Activated CD4-positive, CD25-positive, alpha-beta regulatory T cell (primary cell): ENCODE data around the gene TRMO.

ENCODE experiments used
- DNase-seq, 4 experiments: peaks; one replicate each; lab custom pipeline; 2025; lab: John Stamatoyannopoulos, UW

TRMO gene

GRCh38 chr9:97859346-97859745 lies 63.0 kb downstream of the TRMO start:
- DNase-seq = no peak

GRCh38 chr9:97858826-97859225 lies 63.5 kb downstream of the TRMO start:
- no peak for DNase-seq

DNA sequence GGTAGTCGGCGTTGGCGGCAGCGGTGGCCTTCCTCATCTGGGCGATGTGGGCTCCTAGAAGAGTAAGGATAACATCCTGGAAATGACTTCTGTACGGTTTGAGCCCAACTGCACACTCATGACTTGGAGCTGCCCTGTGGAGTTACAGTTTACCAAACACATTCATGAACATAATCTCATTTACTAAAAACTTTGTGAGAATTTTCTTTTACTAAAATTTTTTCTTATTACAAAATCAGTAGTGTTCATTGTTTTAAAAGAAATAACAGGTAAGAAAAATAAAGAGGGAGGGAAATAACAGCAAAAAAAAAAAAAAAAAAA lies 63.9 kb downstream of the TRMO start:
- no peak for DNase-seq

GRCh38 chr9:97857606-97858392 lies 64.5 kb downstream of the TRMO start:
- no peak for DNase-seq

DNA sequence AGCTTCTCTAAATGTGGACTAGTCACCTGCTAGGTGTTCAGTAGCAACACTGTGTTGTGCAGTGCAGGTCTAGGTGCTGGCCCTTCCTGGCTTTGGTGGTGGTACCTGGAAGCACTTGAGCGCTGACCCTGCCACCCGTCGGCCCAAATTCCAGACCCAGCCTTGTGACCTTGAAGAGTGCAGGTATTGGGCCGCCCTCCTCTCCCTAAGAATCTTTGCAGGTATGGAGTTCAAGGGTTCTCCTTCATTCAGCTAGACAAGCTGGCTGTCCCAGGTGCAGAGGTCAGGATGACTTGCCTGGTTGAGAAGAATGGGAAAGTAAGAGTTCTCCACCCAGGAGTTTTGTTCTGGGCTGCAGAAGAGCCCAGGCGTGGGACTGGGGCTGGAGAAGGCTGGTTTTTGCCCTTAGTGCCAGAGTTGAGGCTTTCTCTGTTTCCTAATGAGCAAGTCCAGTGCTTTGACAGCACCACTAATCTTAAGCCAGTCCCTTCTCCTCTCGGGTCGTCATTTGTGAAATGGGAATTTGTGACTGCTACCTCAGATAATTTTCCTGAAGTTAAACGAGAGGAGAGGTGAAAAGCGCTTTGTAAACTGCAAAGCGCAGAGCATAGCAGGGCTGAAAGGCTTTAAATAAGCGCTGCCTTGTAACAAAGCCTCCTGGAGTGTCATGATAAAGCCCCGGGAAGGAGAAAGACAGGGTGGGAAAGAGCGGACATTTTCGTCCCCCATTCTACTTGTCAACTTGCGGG lies 65.3 kb downstream of the TRMO start:
- no peak for DNase-seq

GRCh38 chr9:97855899-97856298 lies 66.4 kb downstream of the TRMO start:
- DNase-seq = no peak

DNA sequence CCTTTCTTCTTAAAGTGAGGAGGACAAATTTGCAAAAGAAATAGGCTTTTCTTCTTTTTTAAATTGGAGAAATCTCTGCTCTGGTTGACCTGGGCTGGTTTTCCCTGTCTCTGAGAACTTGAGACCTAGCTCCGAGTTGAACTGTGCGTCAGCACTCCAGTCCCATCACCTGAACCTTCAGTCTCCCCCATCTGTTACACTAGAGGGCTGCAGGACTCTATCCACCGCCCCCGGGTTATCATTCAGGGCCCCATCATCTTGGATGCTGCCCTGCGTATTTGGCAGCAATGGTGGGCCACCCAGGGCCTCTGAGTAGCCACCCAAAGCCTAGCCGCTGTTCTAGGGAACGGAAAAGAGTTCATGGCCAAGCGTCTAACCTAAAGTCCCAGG lies 66.8 kb downstream of the TRMO start:
- DNase-seq = no peak

- DNase-seq = no peak
These were observed 67.4 kb downstream of the TRMO start for GRCh38 chr9:97854696-97855485.
